A673 (cell line): ENCODE results near the gene ZNF132. TPM values are rescaled to one million over a fixed set of nuclear protein-coding genes. Genes with fewer than 3 reads are reported as not detected.
A peak's percentile ranks its signal among the peaks of the same experiment; 100 is the strongest.

Source experiments
- BruUV-seq: library from RNA; stranded (reverse); fragments of 400-500 nt; replicated peaks from 2 replicates; lab custom pipeline; 2021; lab: Mats Ljungman, UMichigan
- CTCF ChIA-PET: fragments of 300-600 bp; sonication (Branson Sonifier 250); formaldehyde crosslinking; loops from one replicate; lab custom pipeline; 2022; ENCODE audit warnings: antibody characterized with exemption; lab: Charles Lee
- POLR2A ChIA-PET: fragments of 300-600 bp; sonication (Branson Sonifier 250); formaldehyde crosslinking; loops from one replicate; lab custom pipeline; 2022; ENCODE audit warnings: antibody characterized with exemption; ENCODE audit not compliant: low non-redundant PET; lab: Charles Lee
- DNase-seq: peaks from one replicate; pipeline ENCODE4 v3.0.0-alpha.2; 2015; ENCODE audit warnings: low spot score
- H3K27ac ChIP-seq: fragments of 200-600 bp; sonication (generic); 2 replicates; pipeline ENCODE4 v1.5.1; 2016; ENCODE audit warnings: mixed run types, low read depth, mild to moderate bottlenecking, mixed read lengths, antibody characterized with exemption, low read length; ENCODE audit not compliant: poor library complexity, severe bottlenecking
- H3K27me3 ChIP-seq: fragments of 200-600 bp; sonication (generic); replicated peaks from 2 replicates; pipeline ENCODE4 v1.6.1; 2017; ENCODE audit warnings: mixed run types, low read depth, mild to moderate bottlenecking, mixed read lengths, antibody characterized with exemption, low read length; ENCODE audit not compliant: insufficient read depth, poor library complexity
- H3K36me3 ChIP-seq: fragments of 200-600 bp; sonication (generic); 2 replicates; pipeline ENCODE4 v1.6.1; 2016; ENCODE audit warnings: mixed run types, mild to moderate bottlenecking, mixed read lengths, antibody characterized with exemption, low read length; ENCODE audit not compliant: insufficient read depth, poor library complexity, severe bottlenecking
- H3K4me1 ChIP-seq: fragments of 200-600 bp; sonication (generic); 2 replicates; pipeline ENCODE4 v1.6.1; 2017; ENCODE audit warnings: mixed run types, mild to moderate bottlenecking, mixed read lengths, antibody characterized with exemption, low read length; ENCODE audit not compliant: insufficient read depth, poor library complexity, severe bottlenecking
- H3K4me3 ChIP-seq: fragments of 200-600 bp; sonication (generic); 2 replicates; pipeline ENCODE4 v1.5.1; 2016; ENCODE audit warnings: low read depth, mixed run types, mild to moderate bottlenecking, mixed read lengths, low read length; ENCODE audit not compliant: poor library complexity, severe bottlenecking
- H3K9me3 ChIP-seq: fragments of 200-600 bp; sonication (generic); 2 replicates; pipeline ENCODE4 v1.6.1; 2016; ENCODE audit warnings: mixed run types, low read depth, mild to moderate bottlenecking, mixed read lengths, antibody characterized with exemption, low read length; ENCODE audit not compliant: poor library complexity, severe bottlenecking
- CTCF ChIP-seq: fragments of 300-800, 200-600 bp; sonication (generic); conservative IDR thresholded peaks from 2 replicates; pipeline ENCODE4 v1.5.1; 2017; ENCODE audit warnings: low read depth, mild to moderate bottlenecking, antibody characterized with exemption, low read length, moderate library complexity, mixed read lengths
- EZH2 ChIP-seq: fragments of 200-600 bp; sonication (generic); IDR thresholded peaks from 2 replicates; pipeline ENCODE4 v1.6.1; 2017; ENCODE audit warnings: borderline replicate concordance, low read depth, mild to moderate bottlenecking, mixed read lengths, antibody characterized with exemption, low read length; ENCODE audit not compliant: poor library complexity, severe bottlenecking
- intact Hi-C: fragments of 100-400 bp; cut with micrococcal nuclease; formaldehyde crosslinking; loops from one replicate; pipeline ENCODE4 v1.10.0; 2022; ENCODE audit not compliant: unreplicated experiment
- total RNA-seq: library from RNA; stranded (reverse); gene quantifications from 2 replicates; pipeline ENCODE4 v1.2.3, GENCODE V29; 2021

The ZNF132 gene
- total RNA-seq, 1 experiment from 2014 or later: 9.1 TPM

- H3K9me3 ChIP-seq: no peaks in the 10 kb centered on the region
- DNase-seq: no peak
- ChIA-PET CTCF (interaction anchor here (1.0 kb wide), 1 partner anchor 44 kb away, joined by 3 read pairs; the partner anchor contains the start of gene ZBTB45), POLR2A (no interaction called here)
- H3K4me1 ChIP-seq: peaks cover 6% of the 10 kb centered on the region
- no TSS peak for BruUV-seq
- TF ChIP-seq EZH2 (no peak), CTCF (no peak)
- intact Hi-C loops: no loop called here
- no peaks in the 10 kb centered on the region for H3K27me3 ChIP-seq
- H3K27ac ChIP-seq: peak overlapping the region; percentile 84
- H3K4me3 ChIP-seq: peak overlapping the region; percentile 61
- H3K36me3 ChIP-seq: no peaks in the 10 kb centered on the region
Measured at GRCh38 chr19:58474997-58475713, 35.2 kb upstream of the ZNF132 start.

- no peak for DNase-seq
- H3K4me3 ChIP-seq: no peak overlapping the region
- H3K27me3 ChIP-seq: no peaks in the 10 kb centered on the region
- ChIA-PET CTCF (no interaction called here), POLR2A (no interaction called here)
- H3K27ac ChIP-seq: peak overlapping the region; percentile 84
- no peaks in the 10 kb centered on the region for H3K36me3 ChIP-seq
- H3K9me3 ChIP-seq: no peaks in the 10 kb centered on the region
- peaks cover 6% of the 10 kb centered on the region for H3K4me1 ChIP-seq
- intact Hi-C loops: no loop called here
- TF ChIP-seq EZH2: no peak
- TF ChIP-seq CTCF: no peak
- no TSS peak for BruUV-seq
Measured at GRCh38 chr19:58474291-58474996, 34.5 kb upstream of the ZNF132 start.

- no peak for TF ChIP-seq CTCF
- no peak for TF ChIP-seq EZH2
- H3K4me3 ChIP-seq: no peak overlapping the region
- ChIA-PET POLR2A (no interaction called here), CTCF (no interaction called here)
- no TSS peak for BruUV-seq
- no peaks in the 10 kb centered on the region for H3K9me3 ChIP-seq
- no peaks in the 10 kb centered on the region for H3K36me3 ChIP-seq
- H3K4me1 ChIP-seq: peaks cover 6% of the 10 kb centered on the region
- intact Hi-C loops: no loop called here
- H3K27me3 ChIP-seq: no peaks in the 10 kb centered on the region
- DNase-seq: no peak
- H3K27ac ChIP-seq: no peak overlapping the region
Measured at GRCh38 chr19:58473775-58474174, 33.8 kb upstream of the ZNF132 start.
